ENCODE measurements around the gene LMTK2.
"Not testable (repeated sequence)": the region's sequence is repeated elsewhere in the genome, so short reads cannot be mapped to it uniquely, and the experiment has no call there.

Gene LMTK2

DNA sequence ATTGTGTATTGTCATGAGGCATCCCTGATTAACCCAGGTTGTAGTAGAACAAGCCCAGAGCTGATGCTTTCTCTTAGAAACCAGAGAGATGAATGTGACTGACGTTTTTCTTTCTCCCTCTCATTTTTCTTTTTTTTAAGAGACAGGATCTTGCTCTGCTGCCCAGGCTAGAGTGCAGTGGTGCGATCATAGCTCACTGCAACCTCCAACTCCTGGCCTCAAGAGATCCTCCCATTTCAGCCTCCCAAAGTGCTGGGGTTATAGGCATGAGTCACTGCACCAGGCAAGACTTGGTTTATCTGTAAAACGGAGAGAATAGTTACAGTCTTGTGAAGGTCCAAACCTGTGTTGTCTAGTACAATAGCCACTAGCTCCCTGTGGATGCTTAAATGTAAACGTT is 5.4 kb downstream of the LMTK2 start:
- TF ChIP-seq, protein P1, sequence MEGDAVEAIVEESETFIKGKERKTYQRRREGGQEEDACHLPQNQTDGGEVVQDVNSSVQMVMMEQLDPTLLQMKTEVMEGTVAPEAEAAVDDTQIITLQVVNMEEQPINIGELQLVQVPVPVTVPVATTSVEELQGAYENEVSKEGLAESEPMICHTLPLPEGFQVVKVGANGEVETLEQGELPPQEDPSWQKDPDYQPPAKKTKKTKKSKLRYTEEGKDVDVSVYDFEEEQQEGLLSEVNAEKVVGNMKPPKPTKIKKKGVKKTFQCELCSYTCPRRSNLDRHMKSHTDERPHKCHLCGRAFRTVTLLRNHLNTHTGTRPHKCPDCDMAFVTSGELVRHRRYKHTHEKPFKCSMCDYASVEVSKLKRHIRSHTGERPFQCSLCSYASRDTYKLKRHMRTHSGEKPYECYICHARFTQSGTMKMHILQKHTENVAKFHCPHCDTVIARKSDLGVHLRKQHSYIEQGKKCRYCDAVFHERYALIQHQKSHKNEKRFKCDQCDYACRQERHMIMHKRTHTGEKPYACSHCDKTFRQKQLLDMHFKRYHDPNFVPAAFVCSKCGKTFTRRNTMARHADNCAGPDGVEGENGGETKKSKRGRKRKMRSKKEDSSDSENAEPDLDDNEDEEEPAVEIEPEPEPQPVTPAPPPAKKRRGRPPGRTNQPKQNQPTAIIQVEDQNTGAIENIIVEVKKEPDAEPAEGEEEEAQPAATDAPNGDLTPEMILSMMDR (IDR thresholded peaks at IDR 0.05; ENCODE audit: control insufficient read depth, insufficient read depth, low read depth, low read length, missing control alignments): no peak
- no peak overlapping the region for H3K4me3 ChIP-seq (ENCODE audit: control insufficient read depth, low read depth, low read length)
- DNase-seq (ENCODE audit: low read depth): no peak

DNA sequence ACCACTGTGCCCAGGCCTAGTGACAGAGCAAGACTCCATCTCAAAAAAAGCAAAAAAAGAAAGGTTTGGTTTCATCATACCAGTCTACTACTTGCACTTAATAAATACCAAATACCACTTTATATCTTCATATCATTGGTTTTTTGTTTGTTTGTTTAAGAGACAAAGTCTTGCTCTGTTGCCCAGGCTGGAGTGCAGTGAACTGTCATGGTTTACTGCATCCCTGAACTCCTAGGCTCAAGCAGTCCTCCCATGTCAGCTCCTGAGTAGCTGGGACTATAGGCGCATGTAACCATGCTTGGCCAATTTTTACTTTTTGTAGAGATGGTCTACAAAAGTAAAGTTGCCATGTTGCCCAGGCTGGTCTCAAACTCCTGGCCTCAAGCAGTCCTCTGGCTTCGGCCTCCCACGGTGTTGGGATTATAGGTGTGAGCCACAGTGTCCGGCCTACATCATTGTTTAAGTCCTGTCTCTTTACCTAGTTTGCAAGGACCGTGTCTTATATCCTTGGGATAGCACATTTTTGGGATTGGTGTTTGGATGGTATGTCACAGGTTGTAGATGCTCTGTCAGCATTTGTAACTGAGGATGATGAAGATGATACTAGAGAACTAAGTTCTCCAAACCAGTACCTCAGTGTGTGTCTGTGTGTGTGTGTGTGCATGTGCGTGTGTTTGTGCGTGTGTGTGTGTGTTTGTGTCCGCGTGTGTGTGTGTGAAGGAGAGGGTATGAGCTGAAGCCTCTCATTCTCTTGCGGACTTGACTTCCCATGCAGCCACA is 9.3 kb downstream of the LMTK2 start:
- H3K4me3 ChIP-seq (ENCODE audit: control insufficient read depth, low read depth, low read length): no peak overlapping the region
- TF ChIP-seq, protein P1 (IDR thresholded peaks at IDR 0.05; ENCODE audit: control insufficient read depth, insufficient read depth, low read depth, low read length, missing control alignments): no peak
- no peak for DNase-seq (ENCODE audit: low read depth)

DNA sequence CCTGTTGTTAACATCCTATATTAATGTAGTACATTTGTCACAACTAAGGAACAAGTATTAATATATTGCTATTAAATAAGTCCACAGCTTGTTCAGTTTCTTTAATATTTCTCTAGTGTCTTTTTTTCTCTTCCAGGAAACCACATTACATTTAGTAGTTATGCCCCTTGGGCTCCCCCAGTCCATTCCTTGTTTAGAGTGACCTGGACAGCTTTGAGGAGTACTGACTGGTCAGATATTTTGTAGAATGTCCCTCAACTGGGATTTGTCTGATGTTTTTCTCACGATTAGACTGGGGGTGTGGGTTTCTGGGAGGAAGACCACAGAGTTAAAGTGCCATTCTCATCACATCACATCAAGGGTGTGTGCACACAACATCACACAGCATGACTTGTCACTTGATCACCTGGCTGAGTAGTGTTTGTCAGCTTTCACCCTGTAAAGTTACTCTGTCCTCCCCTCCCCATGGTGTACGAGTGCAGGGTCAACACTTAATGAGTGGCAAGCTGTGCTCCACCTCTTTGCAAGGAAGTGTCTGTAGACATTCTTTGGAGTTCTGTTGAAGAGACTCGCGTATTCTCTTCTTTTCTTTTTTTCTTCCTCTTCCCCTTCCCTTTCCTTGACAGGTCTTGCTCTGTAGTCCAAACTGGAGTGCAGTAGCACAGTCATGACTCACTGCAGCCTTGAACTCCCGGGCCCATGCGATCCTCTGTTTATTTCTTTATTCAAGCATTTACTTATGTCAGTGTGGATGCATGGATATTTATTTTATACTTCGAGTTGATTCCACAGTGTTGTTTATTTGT is 10.2 kb downstream of the LMTK2 start:
- H3K4me3 ChIP-seq (ENCODE audit: control insufficient read depth, low read depth, low read length): no peak overlapping the region
- TF ChIP-seq, protein P1 (IDR thresholded peaks at IDR 0.05; ENCODE audit: control insufficient read depth, insufficient read depth, low read depth, low read length, missing control alignments): no peak
- DNase-seq (ENCODE audit: low read depth): no peak

DNA sequence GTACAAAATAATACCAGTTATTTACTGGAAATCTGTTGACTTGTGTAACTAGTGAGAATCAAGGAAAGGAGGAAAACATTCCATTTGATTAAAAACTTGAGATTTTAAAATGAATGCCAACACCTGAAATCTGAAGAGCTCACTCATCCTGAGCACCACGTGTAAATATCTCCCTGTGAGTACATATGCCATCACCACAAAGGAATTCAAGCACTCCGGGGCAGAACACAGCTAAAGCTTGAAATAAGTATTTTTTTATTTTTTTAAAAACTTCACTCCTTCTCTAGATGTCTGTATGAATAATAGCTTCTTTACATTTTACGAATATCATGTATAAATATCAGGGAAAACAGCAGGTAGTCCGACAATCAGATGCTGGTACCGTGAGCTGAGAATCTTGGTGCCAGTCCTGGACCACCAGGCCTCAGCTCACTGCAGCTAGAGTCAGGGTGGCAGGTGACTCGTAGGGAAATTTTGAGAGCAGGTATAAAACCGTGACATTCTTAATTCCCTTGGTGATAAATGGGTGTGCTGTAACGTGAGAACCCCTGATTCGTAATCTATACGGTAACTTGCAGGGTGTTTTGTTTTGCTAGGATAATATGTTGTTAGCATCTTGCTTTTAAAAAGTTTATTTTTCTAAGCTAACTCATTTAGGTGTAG is 12.7 kb downstream of the LMTK2 start:
- peak; percentile 29 for DNase-seq (ENCODE audit: low read depth)
- TF ChIP-seq, protein P1 (IDR thresholded peaks at IDR 0.05; ENCODE audit: control insufficient read depth, insufficient read depth, low read depth, low read length, missing control alignments): no peak
- H3K4me3 ChIP-seq (ENCODE audit: control insufficient read depth, low read depth, low read length): no peak overlapping the region

DNA sequence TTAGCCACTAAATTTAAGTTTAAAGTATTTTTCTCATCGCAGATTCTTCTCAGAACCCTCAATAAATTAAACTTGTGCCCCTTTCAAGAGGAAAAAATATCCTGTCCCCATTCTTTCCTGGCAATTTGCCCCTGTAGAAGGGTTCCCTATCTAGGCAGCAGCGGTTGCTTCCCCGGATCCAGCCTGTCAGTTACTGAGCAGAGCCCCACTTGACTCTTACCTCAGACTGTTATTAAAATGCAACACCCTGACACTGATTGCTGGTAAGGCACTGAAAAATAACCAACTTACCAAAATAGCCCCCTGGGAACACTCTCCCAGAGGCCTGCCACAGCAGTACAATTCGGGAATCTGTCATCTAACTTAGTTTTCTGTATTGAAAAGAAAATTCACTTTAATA is 13.9 kb downstream of the LMTK2 start:
- TF ChIP-seq, protein P1 (IDR thresholded peaks at IDR 0.05; ENCODE audit: control insufficient read depth, insufficient read depth, low read depth, low read length, missing control alignments): no peak
- DNase-seq (ENCODE audit: low read depth): no peak
- H3K4me3 ChIP-seq (ENCODE audit: control insufficient read depth, low read depth, low read length): no peak overlapping the region

DNA sequence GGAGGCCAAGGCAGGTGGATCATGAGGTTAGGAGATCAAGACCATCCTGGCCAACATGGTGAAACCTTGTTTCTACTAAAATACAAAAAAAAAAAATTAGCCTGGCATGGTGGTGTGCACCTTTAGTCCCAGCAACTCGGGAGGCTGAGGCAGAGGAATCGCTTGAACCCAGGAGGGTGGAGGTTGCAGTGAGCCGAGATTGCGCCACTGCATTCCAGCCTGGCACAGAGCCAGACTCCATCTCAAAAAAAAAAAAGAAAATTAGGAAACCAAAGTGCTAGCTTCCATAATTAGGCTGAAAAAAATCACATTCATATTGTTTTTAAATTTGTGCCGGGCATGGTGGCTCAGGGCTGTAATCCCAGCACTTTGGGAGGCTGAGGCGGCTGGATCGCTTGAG is 14.7 kb downstream of the LMTK2 start:
- not testable (repeated sequence) for H3K4me3 ChIP-seq (ENCODE audit: control insufficient read depth, low read depth, low read length); DNase-seq (ENCODE audit: low read depth)

DNA sequence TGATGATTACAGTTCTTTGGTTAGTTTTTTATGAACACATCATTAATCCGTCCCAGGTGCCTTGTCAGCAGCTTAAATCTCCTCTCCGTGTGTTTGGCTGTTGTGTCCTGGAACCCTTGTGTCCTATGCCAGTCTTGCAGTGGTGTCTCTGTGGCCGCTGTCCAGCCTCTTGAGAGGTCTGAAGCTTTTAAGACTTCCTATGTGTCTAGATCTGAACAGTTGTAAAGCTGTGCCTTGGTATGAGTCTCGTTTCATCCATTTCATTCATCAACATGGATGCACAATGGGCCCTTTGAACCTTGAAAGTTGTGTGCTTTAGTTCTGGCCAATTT is 16.7 kb downstream of the LMTK2 start:
- no peak for DNase-seq (ENCODE audit: low read depth)

More for the DNA sequence above, 16.7 kb downstream of the LMTK2 start:
- H3K4me3 ChIP-seq (ENCODE audit: control insufficient read depth, low read depth, low read length): no peak overlapping the region
- TF ChIP-seq, protein P1 (IDR thresholded peaks at IDR 0.05; ENCODE audit: control insufficient read depth, insufficient read depth, low read depth, low read length, missing control alignments): no peak
